22Rv1 (cell line): Measurements from ENCODE around the gene AHRR.

Experiments used
- ZFX ChIP-seq: fragments of 450-650 bp; IDR thresholded peaks from 2 replicates; pipeline ENCODE4 v1.6.1; 2017; ENCODE audit warnings: antibody characterized with exemption, borderline replicate concordance
- TF ChIP-seq, protein P1 (sequence below): fragments of 450-650 bp; IDR thresholded peaks from 2 replicates; pipeline ENCODE4 v1.5.1; 2017; ENCODE audit warnings: mild to moderate bottlenecking

DNA sequence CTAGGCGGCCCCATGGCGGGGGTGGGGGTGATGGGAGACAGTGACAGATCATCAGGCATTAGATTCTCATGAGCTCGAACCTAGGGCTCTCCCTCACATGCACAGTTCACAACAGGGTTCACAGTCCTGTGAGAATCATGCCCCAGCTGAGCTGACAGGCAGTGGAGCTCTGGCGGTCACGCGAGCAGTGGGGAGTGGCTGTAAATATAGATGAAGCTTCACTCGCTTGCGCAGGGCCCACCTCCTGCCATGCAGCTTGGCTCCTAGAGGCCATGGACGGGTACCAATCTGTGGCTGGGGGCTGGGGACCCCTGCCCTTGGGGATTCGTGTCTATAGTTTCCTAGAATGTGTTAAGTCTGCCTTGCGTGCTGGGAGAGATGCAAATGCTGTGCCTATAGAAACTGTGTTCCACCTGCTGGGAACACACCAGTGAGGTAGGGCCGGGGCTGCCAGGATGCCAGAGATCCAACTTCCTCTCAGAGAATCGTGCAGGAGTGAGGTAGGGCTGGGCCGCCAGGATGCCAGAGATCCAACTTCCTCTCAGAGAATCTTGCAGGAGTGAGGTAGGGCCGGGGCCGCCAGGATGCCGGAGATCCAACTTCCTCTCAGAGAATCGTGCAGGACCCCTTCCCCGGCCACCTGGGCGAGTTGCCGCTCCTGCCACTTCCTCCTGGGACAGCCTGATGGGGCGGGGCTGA lies 107.4 kb downstream of the AHRR start:
- TF ChIP-seq, protein P1, sequence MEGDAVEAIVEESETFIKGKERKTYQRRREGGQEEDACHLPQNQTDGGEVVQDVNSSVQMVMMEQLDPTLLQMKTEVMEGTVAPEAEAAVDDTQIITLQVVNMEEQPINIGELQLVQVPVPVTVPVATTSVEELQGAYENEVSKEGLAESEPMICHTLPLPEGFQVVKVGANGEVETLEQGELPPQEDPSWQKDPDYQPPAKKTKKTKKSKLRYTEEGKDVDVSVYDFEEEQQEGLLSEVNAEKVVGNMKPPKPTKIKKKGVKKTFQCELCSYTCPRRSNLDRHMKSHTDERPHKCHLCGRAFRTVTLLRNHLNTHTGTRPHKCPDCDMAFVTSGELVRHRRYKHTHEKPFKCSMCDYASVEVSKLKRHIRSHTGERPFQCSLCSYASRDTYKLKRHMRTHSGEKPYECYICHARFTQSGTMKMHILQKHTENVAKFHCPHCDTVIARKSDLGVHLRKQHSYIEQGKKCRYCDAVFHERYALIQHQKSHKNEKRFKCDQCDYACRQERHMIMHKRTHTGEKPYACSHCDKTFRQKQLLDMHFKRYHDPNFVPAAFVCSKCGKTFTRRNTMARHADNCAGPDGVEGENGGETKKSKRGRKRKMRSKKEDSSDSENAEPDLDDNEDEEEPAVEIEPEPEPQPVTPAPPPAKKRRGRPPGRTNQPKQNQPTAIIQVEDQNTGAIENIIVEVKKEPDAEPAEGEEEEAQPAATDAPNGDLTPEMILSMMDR = no peak
- TF ChIP-seq ZFX = no peak
